Measurements from ENCODE around the gene PTPA.
"Not testable (repeated sequence)": the region's sequence is repeated elsewhere in the genome, so short reads cannot be mapped to it uniquely, and the experiment has no call there.

Gene PTPA

GRCh38 chr9:129178568-129179382, 67.6 kb downstream of the PTPA start:
- DNase-seq, result no peak

DNA sequence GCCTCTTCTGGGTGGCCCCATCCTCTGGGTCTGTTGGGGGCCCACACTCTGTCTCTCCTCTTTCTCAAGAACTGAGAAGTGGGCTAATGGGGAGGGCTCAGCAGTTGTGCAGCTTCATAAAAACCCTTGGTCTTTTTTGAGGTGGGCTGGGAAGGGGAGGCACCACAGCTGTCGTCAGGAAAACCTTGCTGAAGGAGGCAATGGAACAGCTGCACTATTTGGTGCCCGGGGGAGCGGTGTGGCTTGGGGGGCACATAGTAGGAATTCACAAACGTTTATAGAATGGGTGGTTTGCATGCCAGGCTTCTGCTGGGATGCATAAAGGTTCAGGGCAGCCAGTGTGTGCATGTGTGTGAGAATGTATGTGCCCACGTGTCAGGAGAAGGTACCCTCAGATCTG, 70.0 kb downstream of the PTPA start:
- no peak for DNase-seq

GRCh38 chr9:129182122-129182521, 70.9 kb downstream of the PTPA start:
- no peak for DNase-seq

GRCh38 chr9:129182625-129183494, 71.6 kb downstream of the PTPA start:
- DNase-seq, result no peak

DNA sequence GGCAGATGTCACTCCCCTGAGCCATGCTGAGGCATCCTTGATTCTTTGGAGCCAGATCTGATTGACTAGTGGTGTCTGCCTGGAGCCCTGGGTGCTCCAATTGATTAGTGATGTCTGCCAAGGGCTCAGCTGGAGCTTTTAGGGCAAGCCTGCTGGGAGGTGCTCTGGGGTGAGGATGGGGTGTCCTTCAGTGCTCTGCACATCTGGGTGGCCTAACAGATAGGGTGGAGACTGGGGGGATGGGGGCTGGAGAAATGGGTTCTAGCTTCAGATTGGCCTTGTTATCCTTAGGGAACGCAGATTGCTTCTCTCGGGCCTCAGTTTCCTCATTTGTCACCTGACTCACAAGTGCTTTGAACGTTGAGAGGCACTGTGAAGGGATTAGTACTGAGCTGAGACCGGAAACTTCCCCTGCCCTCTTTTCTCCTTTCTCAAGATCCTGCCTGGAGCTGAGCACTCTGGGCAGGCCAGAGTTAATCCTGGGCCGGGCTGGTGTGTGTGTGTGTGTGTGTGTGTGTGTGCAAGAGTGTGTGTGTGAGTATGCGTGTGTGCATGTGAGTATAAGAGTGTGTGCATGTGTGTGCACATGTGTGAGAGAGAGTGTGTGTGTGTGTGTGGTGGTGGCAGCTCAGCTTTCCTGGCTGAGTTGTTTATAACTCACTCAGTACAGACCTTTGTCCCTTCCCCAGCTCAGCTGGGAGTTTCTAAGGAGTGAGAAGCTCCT, 72.4 kb downstream of the PTPA start:
- DNase-seq, result no peak

- DNase-seq, result no peak
These were observed 73.0 kb downstream of the PTPA start for GRCh38 chr9:129184219-129184524.

DNA sequence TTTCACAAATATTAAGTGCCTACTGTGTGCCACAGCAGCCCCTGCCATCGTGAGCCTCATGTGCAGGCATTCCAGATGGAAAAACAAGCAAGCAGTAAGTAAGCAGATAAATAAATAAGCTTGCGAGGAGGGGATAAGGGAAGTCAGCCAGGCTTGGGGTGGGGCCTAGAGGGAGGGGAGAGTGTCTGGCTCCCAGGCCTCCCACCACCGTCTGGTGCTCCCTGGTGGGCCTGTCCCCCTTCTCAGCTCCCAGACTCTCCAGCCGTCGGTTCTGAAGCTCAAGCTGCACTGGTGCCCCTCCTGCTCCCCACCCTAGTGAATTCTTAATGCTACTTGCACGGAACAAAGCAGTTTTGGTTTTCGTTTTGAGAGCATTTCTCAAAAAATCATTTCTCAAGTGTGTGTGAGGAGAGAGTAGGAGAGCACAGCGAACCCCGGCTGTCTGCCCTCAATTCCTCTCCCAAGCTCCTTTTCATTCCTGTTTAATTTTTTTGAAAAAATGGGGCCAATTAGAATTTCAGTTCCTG, 73.4 kb downstream of the PTPA start:
- DNase-seq, result no peak

GRCh38 chr9:129185402-129185801, 74.2 kb downstream of the PTPA start:
- DNase-seq, result no peak

- peak; percentile 65 for DNase-seq
These were observed 74.8 kb downstream of the PTPA start for GRCh38 chr9:129185991-129186390.

DNA sequence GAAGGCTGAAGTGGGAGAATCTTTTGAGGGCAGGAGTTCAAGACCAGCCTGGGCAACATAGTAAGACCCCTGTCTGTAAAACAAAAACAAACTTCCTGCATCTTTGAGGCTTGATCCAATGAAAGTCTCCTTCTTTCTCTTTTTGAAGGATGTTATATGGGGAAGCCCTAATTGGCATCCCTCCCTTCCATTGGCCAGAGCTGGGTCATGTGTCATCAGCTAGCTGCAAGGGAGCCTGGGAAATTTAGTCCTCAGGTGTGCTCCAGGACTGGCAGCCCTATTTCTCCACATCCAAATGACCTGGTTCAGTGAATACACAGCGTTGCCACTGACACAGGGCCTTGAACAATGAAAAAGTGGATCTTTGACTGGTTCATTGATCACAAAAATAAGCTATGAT, 75.8 kb downstream of the PTPA start:
- DNase-seq, result no peak

GRCh38 chr9:129189971-129190370, 78.8 kb downstream of the PTPA start:
- not testable (repeated sequence) for DNase-seq

- no peak for DNase-seq
These were observed 80.0 kb downstream of the PTPA start for GRCh38 chr9:129191234-129191633.

- no peak for DNase-seq
These were observed 82.4 kb downstream of the PTPA start for GRCh38 chr9:129193655-129194054.

GRCh38 chr9:129194221-129194620, 83.0 kb downstream of the PTPA start:
- DNase-seq, result no peak

- no peak for DNase-seq
These were observed 84.4 kb downstream of the PTPA start for GRCh38 chr9:129195606-129196005.

DNA sequence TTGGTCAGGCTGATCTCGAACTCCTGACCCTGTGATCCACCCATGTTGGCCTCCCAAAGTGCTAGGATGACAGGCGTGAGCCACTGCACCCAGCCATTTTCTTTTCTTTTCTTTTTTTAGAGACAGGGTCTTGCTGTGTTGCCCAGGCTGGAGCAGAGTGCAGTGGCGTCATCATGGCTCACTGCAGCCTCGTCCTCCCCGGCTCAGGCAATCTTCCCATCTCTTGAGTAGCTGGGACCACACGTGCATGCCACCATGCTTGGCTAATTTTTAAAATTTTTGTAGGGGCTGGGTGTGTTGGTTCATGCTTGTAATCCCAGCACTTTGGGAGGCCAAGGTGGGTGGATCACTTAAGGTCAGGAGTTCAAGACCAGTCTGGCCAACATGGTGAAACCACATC, 85.8 kb downstream of the PTPA start:
- not testable (repeated sequence) for DNase-seq

GRCh38 chr9:129197978-129198318, 86.7 kb downstream of the PTPA start:
- no peak for DNase-seq

All from activated CD4-positive, alpha-beta T cell treated with anti-CD3 and anti-CD28 coated beads, Interleukin-2, amount 50 U/mL, for 16 hours (primary cell).